ENCODE measurements around the gene IL23A. TPM values are rescaled to one million over a fixed set of nuclear protein-coding genes. Genes with fewer than 3 reads are reported as not detected.

The IL23A gene
- total and polyA plus RNA-seq, 10 of the 15 experiments (the other 5 are each of a cell fraction or from before 2014, with no cell fraction given), result 3.3 to 11.1 (median 5.2) TPM

DNA sequence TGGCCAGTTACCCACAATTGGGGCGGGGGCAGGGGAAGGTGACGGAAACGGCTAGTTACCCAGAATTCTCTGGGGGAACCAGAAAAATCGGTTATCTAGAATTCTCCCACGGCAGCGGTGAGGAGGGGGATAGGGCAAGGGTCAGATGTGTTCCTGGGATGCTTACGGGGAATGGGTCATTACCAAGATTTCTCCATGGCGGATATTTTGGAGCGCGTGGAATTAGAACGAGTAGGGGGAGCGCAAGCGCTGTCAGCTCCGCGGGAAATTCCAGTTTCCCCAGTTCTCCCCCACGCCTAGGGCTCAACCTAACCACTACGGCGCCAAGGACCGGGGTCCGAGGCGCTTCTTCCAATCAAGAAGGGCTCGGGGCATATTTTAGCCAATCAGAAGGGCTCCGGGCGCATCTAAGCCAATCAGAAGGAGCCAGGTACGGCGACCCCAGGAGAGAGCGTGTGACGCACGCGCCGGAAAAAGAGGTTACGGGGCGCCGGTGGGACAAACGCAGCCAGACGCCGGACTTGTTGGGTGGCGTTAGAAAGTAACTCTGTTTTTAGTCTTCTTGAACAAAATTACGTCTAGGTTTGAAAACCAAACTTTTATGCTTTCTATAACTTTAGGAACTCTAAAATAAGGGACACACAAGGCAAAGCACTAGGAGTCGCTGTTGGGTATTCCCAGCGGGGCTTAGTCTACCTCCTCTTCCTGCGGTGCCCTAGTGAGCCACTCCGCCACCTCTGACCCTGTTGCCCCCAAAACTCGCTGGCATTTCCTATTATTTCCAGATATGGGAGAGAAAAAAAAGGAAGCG, 4.8 kb upstream of the IL23A start, which contains the start of gene PAN2 (continued):
- TF ChIP-seq SMAD5 (IDR thresholded peaks at IDR 0.05; ENCODE audit: low read depth) (peak; percentile 12; the same call in 1 of the 2 replicates), PAX5 (IDR thresholded peaks at IDR 0.05; ENCODE audit: borderline replicate concordance, low read depth, low read length) (peak; percentile 42; the same call in 1 of the 2 replicates), TBL1XR1 (IDR thresholded peaks at IDR 0.05; ENCODE audit: low read depth, low read length) (no peak; the same call in 1 of the 2 replicates), KAT2A (conservative IDR thresholded peaks at IDR 0.05; ENCODE audit: control insufficient read depth, low read depth, low read length) (no peak), CHD2 (IDR thresholded peaks at IDR 0.05; ENCODE audit: borderline replicate concordance, low read depth, low read length) (peak; percentile 92), POU2F2 (IDR thresholded peaks at IDR 0.05; ENCODE audit: borderline replicate concordance, low read depth, low read length) (peak; percentile 57; the same call in 1 of the 3 replicates), CREM (IDR thresholded peaks at IDR 0.05; ENCODE audit: low read depth) (peak; percentile 92), RBBP5 (conservative IDR thresholded peaks at IDR 0.05) (no peak), NR2C1 (IDR thresholded peaks at IDR 0.05) (peak; percentile 83), FOS (IDR thresholded peaks at IDR 0.05; ENCODE audit: borderline replicate concordance, extremely low read depth, insufficient read length) (peak; percentile 89), BACH1 (IDR thresholded peaks at IDR 0.05; ENCODE audit: borderline replicate concordance) (peak; percentile 8; the same call in 1 of the 2 replicates), ZZZ3 (IDR thresholded peaks at IDR 0.05; ENCODE audit: control insufficient read depth, insufficient read length, low read depth) (no peak), KLF5 (IDR thresholded peaks at IDR 0.05; ENCODE audit: partially characterized antibody) (peak; percentile 95)
- TF ChIP-seq, protein P1, sequence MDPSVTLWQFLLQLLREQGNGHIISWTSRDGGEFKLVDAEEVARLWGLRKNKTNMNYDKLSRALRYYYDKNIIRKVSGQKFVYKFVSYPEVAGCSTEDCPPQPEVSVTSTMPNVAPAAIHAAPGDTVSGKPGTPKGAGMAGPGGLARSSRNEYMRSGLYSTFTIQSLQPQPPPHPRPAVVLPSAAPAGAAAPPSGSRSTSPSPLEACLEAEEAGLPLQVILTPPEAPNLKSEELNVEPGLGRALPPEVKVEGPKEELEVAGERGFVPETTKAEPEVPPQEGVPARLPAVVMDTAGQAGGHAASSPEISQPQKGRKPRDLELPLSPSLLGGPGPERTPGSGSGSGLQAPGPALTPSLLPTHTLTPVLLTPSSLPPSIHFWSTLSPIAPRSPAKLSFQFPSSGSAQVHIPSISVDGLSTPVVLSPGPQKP (IDR thresholded peaks at IDR 0.05; ENCODE audit: low read depth, low read length), result no peak
- TF ChIP-seq, protein P2, sequence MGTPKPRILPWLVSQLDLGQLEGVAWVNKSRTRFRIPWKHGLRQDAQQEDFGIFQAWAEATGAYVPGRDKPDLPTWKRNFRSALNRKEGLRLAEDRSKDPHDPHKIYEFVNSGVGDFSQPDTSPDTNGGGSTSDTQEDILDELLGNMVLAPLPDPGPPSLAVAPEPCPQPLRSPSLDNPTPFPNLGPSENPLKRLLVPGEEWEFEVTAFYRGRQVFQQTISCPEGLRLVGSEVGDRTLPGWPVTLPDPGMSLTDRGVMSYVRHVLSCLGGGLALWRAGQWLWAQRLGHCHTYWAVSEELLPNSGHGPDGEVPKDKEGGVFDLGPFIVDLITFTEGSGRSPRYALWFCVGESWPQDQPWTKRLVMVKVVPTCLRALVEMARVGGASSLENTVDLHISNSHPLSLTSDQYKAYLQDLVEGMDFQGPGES (IDR thresholded peaks at IDR 0.05), result peak; percentile 86
- TF ChIP-seq, protein P3, sequence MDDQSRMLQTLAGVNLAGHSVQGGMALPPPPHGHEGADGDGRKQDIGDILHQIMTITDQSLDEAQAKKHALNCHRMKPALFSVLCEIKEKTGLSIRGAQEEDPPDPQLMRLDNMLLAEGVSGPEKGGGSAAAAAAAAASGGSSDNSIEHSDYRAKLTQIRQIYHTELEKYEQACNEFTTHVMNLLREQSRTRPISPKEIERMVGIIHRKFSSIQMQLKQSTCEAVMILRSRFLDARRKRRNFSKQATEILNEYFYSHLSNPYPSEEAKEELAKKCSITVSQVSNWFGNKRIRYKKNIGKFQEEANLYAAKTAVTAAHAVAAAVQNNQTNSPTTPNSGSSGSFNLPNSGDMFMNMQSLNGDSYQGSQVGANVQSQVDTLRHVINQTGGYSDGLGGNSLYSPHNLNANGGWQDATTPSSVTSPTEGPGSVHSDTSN (IDR thresholded peaks at IDR 0.05; ENCODE audit: insufficient replicate concordance, low read depth, low read length), result no peak
- TF ChIP-seq, protein P4, sequence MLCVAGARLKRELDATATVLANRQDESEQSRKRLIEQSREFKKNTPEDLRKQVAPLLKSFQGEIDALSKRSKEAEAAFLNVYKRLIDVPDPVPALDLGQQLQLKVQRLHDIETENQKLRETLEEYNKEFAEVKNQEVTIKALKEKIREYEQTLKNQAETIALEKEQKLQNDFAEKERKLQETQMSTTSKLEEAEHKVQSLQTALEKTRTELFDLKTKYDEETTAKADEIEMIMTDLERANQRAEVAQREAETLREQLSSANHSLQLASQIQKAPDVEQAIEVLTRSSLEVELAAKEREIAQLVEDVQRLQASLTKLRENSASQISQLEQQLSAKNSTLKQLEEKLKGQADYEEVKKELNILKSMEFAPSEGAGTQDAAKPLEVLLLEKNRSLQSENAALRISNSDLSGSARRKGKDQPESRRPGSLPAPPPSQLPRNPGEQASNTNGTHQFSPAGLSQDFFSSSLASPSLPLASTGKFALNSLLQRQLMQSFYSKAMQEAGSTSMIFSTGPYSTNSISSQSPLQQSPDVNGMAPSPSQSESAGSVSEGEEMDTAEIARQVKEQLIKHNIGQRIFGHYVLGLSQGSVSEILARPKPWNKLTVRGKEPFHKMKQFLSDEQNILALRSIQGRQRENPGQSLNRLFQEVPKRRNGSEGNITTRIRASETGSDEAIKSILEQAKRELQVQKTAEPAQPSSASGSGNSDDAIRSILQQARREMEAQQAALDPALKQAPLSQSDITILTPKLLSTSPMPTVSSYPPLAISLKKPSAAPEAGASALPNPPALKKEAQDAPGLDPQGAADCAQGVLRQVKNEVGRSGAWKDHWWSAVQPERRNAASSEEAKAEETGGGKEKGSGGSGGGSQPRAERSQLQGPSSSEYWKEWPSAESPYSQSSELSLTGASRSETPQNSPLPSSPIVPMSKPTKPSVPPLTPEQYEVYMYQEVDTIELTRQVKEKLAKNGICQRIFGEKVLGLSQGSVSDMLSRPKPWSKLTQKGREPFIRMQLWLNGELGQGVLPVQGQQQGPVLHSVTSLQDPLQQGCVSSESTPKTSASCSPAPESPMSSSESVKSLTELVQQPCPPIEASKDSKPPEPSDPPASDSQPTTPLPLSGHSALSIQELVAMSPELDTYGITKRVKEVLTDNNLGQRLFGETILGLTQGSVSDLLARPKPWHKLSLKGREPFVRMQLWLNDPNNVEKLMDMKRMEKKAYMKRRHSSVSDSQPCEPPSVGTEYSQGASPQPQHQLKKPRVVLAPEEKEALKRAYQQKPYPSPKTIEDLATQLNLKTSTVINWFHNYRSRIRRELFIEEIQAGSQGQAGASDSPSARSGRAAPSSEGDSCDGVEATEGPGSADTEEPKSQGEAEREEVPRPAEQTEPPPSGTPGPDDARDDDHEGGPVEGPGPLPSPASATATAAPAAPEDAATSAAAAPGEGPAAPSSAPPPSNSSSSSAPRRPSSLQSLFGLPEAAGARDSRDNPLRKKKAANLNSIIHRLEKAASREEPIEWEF (IDR thresholded peaks at IDR 0.05; ENCODE audit: insufficient replicate concordance, low read depth, low read length), result no peak
- TF ChIP-seq, protein P5, sequence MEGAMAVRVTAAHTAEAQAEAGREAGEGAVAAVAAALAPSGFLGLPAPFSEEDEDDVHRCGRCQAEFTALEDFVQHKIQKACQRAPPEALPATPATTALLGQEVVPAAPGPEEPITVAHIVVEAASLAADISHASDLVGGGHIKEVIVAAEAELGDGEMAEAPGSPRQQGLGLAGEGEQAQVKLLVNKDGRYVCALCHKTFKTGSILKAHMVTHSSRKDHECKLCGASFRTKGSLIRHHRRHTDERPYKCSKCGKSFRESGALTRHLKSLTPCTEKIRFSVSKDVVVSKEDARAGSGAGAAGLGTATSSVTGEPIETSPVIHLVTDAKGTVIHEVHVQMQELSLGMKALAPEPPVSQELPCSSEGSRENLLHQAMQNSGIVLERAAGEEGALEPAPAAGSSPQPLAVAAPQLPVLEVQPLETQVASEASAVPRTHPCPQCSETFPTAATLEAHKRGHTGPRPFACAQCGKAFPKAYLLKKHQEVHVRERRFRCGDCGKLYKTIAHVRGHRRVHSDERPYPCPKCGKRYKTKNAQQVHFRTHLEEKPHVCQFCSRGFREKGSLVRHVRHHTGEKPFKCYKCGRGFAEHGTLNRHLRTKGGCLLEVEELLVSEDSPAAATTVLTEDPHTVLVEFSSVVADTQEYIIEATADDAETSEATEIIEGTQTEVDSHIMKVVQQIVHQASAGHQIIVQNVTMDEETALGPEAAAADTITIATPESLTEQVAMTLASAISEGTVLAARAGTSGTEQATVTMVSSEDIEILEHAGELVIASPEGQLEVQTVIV (IDR thresholded peaks at IDR 0.05; ENCODE audit: borderline replicate concordance, partially characterized antibody), result peak; percentile 15
